HG03565 (cell line): ENCODE data around the gene GALNT9.
"Not testable (repeated sequence)": the region's sequence is repeated elsewhere in the genome, so short reads cannot be mapped to it uniquely, and the experiment has no call there.

Experiments
- ATAC-seq: cut with Tn5 transposase; IDR thresholded peaks from one replicate; pipeline ENCODE4 v1.9.1; 2021; ENCODE audit warnings: mild to moderate bottlenecking, moderate library complexity; ENCODE audit not compliant: unreplicated experiment

Gene GALNT9

GRCh38 chr12:132151145-132151765, 178.1 kb downstream of the GALNT9 start:
- no peak for ATAC-seq

- ATAC-seq: no peak
These were observed 178.6 kb downstream of the GALNT9 start for GRCh38 chr12:132150780-132151144.

GRCh38 chr12:132149526-132149925, 179.9 kb downstream of the GALNT9 start:
- not testable (repeated sequence) for ATAC-seq

GRCh38 chr12:132148368-132149045, 180.9 kb downstream of the GALNT9 start:
- ATAC-seq: no peak

GRCh38 chr12:132147423-132148367, 181.7 kb downstream of the GALNT9 start:
- ATAC-seq: no peak

DNA sequence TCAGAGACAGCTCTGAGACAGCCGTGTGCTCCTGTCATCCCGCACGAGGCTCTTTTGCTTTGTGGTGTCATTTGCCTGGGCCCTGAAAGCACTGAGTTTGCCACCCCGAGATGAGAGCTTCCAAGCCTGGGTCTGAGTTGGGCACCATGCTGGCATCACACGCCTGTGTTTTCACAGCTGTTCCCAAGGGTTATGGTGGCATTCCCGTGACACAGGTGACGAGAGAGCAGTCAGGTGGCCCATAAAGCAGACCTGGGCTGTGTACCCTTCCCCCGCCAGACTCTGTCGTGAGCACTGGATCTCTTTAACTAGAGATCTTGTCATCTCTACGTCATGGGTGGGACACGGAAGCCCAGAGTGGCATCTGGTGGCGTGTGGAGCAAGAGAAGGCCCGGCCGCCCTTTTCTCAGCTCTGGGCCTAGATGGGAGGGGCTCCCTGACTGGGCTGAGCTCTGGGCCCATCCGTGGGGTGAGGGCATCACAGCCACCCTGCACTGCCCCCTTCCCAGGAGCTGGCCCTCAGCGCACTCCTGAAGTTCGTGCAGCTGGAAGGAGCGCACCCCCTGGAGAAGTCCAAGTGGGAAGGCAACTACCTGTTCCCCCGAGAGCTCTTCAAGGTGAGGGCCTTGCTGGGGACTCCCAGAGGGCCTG, 182.5 kb downstream of the GALNT9 start:
- ATAC-seq: no peak
